C4-2B (cell line): Measurements from ENCODE around the gene RSPH10B.
"Not testable (repeated sequence)": the region's sequence is repeated elsewhere in the genome, so short reads cannot be mapped to it uniquely, and the experiment has no call there.

Experiments
- CTCF ChIP-seq: fragments of 450-650 bp; conservative IDR thresholded peaks from 2 replicates; pipeline ENCODE4 v1.5.1; 2017; ENCODE audit warnings: mild to moderate bottlenecking
- ZFX ChIP-seq: fragments of 450-650 bp; IDR thresholded peaks from 2 replicates; pipeline ENCODE4 v1.6.1; 2017

GRCh38 chr7:5924630-5925029 lies 45.9 kb downstream of the RSPH10B start:
- not testable (repeated sequence) for TF ChIP-seq CTCF, ZFX
